Suprapubic skin (tissue), 3 donors: ENCODE measurements around the gene CXCL1.

ENCODE experiments used
- CTCF ChIP-seq, 2 donors: fragments of 200-600 bp in 1 of 2; fragments of 450-650 bp in 1 of 2; sonication (generic) in 1 of 2; IDR thresholded peaks; one replicate each; pipeline ENCODE4 v1.5.1; 2016 to 2019; ENCODE audit warnings: antibody characterized with exemption in 2 of 2, mild to moderate bottlenecking in 1 of 2, moderate library complexity in 1 of 2
- EP300 ChIP-seq: sonication (generic); formaldehyde crosslinking; IDR thresholded peaks from one replicate; pipeline ENCODE4 v1.6.1; 2017; ENCODE audit warnings: antibody characterized with exemption
- POLR2A ChIP-seq, 2 donors: fragments of 450-650 bp; IDR thresholded peaks; one replicate each; pipeline ENCODE4 v1.6.1; 2017; ENCODE audit warnings: antibody characterized with exemption in 2 of 2, mild to moderate bottlenecking in 2 of 2, moderate library complexity in 2 of 2

GRCh38 chr4:73831569-73831968 is 37.6 kb upstream of the CXCL1 start:
- TF ChIP-seq CTCF (IDR thresholded peaks at IDR 0.05) (no peak), EP300 (no peak), POLR2A (IDR thresholded peaks at IDR 0.05) (no peak)
